Kidney glomerular epithelial cell (primary cell): ENCODE results near the gene HDC.

Experiments
- DNase-seq: peaks from one replicate; lab custom pipeline; 2025; lab: John Stamatoyannopoulos, UW

The HDC gene

GRCh38 chr15:50256188-50257041 is 9.1 kb downstream of the HDC start:
- DNase-seq = no peak

- DNase-seq = no peak
Measured at GRCh38 chr15:50252556-50252955, 13.0 kb downstream of the HDC start.

GRCh38 chr15:50251638-50252182 is 13.8 kb downstream of the HDC start:
- no peak for DNase-seq

GRCh38 chr15:50250760-50251394 is 14.6 kb downstream of the HDC start:
- DNase-seq = no peak

- no peak for DNase-seq
Measured at GRCh38 chr15:50249704-50250103, 15.8 kb downstream of the HDC start.

GRCh38 chr15:50248994-50249582 is 16.4 kb downstream of the HDC start:
- no peak for DNase-seq

- no peak for DNase-seq
Measured at GRCh38 chr15:50247819-50248655, 17.5 kb downstream of the HDC start.

- no peak for DNase-seq
Measured at GRCh38 chr15:50246631-50247030, 18.9 kb downstream of the HDC start.

GRCh38 chr15:50244959-50245624 is 20.4 kb downstream of the HDC start:
- DNase-seq = no peak

GRCh38 chr15:50244153-50244552 is 21.4 kb downstream of the HDC start:
- no peak for DNase-seq

- no peak for DNase-seq
Measured at GRCh38 chr15:50241684-50242450, 23.7 kb downstream of the HDC start.

GRCh38 chr15:50238255-50238654 is 27.3 kb downstream of the HDC start:
- DNase-seq = no peak

GRCh38 chr15:50236433-50236832 is 29.1 kb downstream of the HDC start:
- no peak for DNase-seq

- DNase-seq = no peak
Measured at GRCh38 chr15:50235794-50236193, 29.7 kb downstream of the HDC start.

- no peak for DNase-seq
Measured at GRCh38 chr15:50234764-50235163, 30.8 kb downstream of the HDC start.

- no peak for DNase-seq
Measured at GRCh38 chr15:50233192-50233736, 32.3 kb downstream of the HDC start.

- no peak for DNase-seq
Measured at GRCh38 chr15:50232791-50233190, 32.7 kb downstream of the HDC start.

GRCh38 chr15:50231761-50232160 is 33.8 kb downstream of the HDC start:
- DNase-seq = no peak

- no peak for DNase-seq
Measured at GRCh38 chr15:50229336-50229735, 36.2 kb downstream of the HDC start.

- DNase-seq = no peak
Measured at GRCh38 chr15:50228866-50229265, 36.7 kb downstream of the HDC start.
